Stimulated activated CD4-positive, alpha-beta T cell treated with anti-CD3 and anti-CD28 coated beads, Interleukin-15, amount 100 ng/mL, for 48 hours (primary cell): ENCODE measurements around the gene CSE1L.
"Not testable (repeated sequence)": the region's sequence is repeated elsewhere in the genome, so short reads cannot be mapped to it uniquely, and the experiment has no call there.

Experiments used
- DNase-seq, 2 donors: peaks; one replicate each; pipeline ENCODE4 v3.0.0-alpha.2; 2020; ENCODE audit warnings: low read depth in 2 of 2

The CSE1L gene

GRCh38 chr20:49122920-49123319, 76.8 kb downstream of the CSE1L start:
- DNase-seq, result no peak

- no peak for DNase-seq
These were observed 77.9 kb downstream of the CSE1L start for GRCh38 chr20:49123982-49124381.

- no peak for DNase-seq
These were observed 86.9 kb downstream of the CSE1L start for GRCh38 chr20:49132995-49133478.

- no peak for DNase-seq
These were observed 87.5 kb downstream of the CSE1L start for GRCh38 chr20:49133571-49133970.

GRCh38 chr20:49134797-49135196, 88.7 kb downstream of the CSE1L start:
- DNase-seq, result not testable (repeated sequence)

DNA sequence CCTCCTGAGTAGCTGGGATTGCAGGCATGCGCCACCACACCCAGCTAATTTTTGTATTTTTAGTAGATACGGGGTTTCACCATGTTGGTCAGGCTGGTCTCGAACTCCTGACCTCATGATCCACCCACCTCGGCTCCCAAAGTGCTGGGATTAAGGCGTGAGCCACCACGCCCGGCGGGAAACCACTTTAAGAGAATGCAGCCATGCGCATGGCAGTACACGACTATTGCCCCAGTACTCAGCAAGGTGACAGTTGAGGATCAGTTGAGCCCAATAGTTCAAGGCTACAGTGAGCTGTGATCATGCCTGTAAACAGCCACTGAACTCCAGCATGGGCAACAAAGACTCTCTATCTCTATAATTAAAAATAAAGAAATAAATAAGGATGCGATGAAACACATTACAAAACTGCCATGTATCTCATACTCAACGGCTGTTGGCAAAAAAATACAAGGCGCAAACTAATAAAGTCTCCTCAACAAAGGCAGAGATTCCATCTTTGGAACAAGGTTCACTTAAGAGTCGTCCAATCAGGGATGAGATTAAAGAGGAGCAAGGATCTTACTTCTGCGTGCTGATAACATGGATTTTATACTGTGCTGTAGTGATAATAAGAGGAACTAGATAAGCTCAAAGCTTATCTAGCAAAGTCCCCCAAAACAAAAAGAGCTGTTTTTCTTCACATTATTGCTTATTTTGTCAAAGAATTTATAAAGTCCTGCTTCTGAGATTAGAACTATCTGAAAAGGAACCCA, 90.9 kb downstream of the CSE1L start:
- DNase-seq, result no peak

- DNase-seq, result no peak
These were observed 92.3 kb downstream of the CSE1L start for GRCh38 chr20:49138431-49138830.

GRCh38 chr20:49140411-49140810, 94.3 kb downstream of the CSE1L start:
- DNase-seq, result no peak

DNA sequence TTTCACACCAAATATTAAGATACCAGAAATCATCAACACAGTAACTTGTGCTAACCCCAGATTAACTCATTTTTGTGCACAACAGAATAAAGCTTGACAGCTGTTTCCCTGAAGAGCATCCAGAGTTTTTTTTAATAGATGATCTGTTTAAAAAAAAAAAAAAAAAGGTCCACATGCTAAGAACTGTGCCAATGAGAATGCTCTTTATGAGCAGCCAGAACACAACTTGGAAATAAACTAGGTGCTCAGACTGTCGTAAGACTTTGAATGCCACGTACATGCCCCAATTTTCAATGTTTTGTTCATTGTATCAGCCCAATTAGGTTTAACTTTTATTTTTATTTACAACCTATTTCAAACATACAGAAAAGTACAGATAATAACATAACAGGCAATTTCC, 94.7 kb downstream of the CSE1L start:
- DNase-seq, result no peak
